GM18499 (cell line): ENCODE results near the gene IGIP.

Experiments used
- ATAC-seq: cut with Tn5 transposase; IDR thresholded peaks from one replicate; pipeline ENCODE4 v1.9.1; 2021; ENCODE audit warnings: moderate number of reproducible peaks; ENCODE audit not compliant: insufficient read depth, unreplicated experiment

The IGIP gene

DNA sequence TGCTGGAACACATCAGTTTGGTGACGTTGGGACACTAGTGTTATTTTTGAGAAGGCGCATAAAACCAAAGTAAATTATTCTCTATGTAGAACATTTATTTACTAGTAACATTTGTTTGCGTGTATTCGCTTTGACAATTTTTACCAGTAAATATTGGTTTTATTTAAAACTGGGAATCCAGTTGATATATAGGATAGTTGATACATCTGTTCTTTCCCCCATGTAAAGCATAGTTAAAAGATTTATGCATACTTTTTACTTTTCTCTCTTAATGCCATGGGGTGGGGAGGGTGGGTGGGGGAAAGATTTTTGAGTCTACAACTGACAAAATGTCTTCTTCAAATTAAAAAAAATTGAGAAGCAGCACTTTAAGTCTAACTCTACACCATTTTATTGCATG is at the start of gene IGIP:
Gene IGIP, plus strand, starts transcription at position 301 of the 400 bp plus-strand sequence. CDS start 2,540 bp downstream, outside the sequence.
- ATAC-seq = no peak

DNA sequence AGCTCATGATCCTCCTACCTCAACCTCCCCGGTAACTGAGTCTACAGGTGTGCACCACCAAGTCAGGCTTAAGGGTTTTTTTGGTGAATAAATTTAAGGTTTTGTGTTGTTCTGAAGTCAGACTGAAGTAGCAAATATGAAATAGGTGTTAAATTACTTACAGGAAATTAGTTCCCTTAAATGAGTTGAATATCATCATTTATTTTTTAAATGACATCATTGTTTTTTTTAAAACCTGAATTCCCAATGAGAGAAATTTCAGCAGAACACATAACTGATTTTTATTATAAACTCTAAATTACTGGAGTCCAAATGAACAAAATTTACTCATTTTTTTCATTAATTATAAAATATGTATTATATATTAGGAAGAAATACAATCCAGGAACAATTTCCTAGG is 49.6 kb upstream of the IGIP start:
- ATAC-seq = no peak

DNA sequence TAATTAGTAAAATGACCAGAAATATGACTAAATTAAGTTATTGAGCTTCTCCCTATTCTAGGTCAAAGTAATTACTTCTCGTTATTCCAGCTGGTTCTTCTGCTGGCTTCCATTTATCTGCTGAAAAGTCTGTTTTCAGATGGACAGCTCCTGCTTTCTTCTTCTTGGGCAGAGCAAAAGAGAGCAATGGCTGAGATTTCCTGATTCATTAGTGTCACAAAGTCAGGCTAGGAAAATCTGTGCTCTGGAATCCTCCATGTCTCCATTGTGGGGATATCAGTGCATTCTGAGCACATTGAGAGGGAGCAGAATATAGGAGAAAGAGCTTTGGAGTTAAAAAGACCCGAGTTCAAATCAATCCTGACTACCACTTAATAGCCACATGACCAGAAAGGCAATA is 48.9 kb upstream of the IGIP start:
- ATAC-seq = no peak

DNA sequence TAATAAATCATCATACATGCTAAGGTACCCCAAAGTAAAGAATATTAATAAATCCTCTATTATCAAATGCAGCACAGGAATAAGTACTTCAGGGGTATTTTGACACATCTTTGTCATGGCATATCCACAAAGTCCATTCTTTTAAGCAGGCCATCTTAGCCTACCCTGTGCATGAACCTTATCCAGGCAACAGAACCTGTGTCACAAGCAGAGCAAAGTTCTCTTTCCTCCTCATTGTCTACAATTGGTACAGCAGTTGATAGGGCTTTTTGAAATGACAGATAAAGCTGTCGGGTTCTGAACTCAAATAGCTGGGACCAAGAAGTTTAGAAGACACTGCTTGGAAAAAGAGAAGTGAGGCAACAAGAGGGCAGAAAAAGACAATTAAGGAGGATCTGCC is 42.6 kb upstream of the IGIP start:
- ATAC-seq = no peak

DNA sequence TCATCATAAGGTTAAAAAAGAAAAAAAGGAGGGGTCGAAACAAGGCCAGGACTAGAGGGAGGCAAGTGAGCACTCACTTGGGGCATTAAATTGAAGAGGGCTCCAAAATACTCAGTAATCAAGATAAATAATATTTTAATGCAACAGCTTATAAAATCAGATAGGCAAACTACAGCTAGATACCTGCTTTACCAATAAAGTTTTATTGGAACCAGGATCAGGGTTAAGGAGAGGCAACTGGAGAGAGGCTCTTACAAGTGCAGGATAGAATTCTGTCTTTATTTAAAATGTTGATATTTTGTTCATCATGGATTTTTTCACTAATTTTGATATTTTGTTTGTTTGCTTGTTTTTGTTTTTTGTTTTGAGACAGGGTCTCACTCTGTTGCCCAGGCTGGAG is 42.1 kb upstream of the IGIP start:
- no peak for ATAC-seq

DNA sequence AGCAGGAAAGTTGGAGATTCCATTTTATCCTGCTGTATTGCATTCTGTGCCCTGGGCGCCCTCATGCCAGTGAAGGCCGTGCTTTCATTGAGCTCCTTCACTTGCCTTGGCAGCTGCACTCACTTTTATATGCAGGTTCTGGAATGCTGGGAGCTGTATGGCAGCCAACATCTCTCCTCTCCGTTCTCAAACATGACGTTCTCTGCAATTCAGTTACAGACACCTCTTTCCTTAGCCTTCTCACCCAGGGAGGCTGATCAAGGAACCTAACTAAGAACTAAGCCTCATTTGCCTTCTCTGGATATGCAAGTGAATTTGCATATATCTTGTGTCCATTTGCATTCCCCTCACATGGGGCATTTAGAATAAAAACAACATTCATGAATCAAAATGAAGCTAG is 41.2 kb upstream of the IGIP start:
- no peak for ATAC-seq

DNA sequence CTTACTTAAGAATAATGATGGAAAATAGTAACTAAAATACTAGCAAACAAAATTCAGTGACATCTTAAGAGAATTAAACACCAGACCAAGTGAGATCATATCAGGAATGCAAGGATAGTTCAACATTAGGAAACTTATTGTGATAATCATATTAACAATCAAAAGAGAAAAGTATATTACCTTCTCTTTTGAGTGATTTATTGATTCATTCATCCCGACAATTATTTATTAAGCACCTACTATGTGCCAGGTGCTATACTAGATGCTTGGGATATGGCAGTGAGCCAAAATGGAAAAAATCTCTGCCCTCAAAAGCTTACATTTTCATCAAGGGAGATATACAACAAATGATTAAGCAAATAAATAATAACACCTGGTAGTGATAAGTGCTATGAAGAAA is 35.5 kb upstream of the IGIP start:
- no peak for ATAC-seq

DNA sequence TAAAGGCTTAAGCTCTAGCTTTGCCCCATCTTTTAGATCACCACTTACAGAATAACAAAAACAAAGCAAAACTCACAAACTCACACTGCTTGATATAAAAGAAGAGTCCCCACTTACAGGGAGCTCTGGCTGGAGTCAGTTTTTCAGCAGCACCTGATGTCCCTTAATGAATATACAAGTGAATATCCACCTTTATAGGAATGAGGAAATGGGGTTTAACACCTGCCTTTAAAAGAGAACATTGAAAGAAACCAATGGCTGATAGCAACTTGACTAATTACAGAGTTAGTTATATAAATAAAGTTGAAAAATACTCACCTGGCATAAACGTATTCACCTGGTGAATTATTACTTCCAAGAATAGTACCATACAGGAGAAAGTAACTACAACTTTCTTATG is 32.6 kb upstream of the IGIP start:
- ATAC-seq = no peak

DNA sequence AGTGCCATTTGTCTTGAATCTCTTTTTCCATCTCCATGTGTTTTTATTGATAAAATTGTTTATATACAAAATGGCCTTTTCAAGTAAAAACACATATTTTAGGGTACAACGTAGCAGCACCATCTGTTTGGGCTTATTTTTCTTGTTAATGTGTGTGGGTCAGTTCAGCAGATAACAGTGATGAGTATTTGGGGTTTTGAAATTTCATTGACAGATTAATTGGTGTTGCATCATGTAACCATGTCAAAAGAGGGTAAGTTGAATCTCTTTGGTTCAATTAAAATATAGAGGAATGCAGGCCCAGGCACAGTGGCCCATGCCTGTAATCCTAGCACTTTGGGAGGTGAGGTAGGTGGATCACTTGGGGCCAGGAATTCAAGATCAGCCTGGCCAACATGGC is 31.9 kb upstream of the IGIP start:
- ATAC-seq = no peak

DNA sequence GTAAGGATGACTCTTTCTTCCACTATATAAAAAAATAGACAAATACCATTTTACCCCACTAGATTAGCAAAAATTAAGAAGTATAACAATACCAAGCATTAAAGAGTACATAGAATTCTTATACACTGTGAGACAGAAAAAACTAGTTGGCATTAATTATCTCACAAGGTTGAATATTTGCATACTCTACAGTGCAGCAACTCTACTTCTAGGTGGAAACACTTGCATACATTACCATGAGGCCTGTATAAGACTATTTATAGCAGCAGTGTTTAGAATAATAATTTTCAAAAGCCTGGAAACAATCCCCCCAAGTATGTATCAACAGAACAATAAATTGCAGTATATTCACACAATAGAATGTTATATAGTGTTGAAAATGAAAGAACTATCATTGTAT is 30.8 kb upstream of the IGIP start:
- ATAC-seq = no peak

DNA sequence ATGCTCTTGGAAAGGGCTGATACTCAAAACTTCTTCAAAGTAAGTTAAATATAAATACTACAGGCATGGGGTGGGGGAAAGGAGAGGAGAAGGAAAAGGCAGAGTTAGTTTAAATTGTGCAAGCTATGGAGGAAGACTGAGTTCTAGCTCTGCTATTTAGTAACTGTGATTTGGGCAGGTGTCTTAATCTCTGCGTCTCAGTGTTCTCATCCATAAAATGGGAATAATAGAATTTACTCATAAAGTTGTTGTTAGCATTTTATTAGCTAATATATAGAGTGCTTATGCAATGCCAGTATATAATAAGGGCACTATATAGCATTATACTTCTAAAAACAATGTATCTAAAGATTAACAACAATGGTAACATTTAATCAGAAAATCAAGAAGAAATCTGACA is 24.6 kb upstream of the IGIP start:
- ATAC-seq = no peak

DNA sequence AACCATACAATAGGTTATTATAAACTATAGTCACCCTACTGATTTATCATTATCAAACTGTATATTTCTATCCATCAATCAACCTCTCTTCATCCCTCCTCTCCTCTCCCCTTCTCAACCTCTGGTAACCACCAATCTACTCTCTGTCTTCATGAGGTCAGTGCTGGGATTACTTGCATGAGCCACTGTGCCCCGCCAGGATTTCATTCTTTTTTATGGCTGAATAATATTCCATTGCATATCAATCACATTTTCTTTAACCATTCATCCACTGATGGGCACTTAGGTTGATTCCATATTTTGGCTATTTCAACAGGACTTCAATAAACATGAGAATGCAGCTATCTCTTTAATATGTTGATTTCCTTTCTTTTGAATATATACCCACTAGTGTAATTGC is 22.6 kb upstream of the IGIP start:
- ATAC-seq = no peak

DNA sequence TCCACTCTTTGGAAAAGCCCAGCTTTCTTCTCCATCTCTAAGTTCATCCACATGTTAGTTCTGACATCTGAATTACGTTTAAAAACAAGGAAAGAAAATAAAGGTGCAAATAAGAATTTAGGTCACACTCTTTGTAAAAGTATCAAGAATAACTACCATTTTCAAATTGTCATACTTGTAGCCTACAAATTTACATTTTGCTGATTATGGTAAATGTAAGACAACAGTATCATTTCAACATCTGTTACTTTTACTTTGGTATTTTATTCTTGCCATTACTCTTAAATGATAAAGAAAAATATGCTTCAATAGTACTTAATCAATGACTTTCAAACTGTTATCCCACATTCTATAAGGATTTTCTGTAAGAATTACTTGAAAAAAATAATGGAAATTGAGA is 21.6 kb upstream of the IGIP start:
- no peak for ATAC-seq

DNA sequence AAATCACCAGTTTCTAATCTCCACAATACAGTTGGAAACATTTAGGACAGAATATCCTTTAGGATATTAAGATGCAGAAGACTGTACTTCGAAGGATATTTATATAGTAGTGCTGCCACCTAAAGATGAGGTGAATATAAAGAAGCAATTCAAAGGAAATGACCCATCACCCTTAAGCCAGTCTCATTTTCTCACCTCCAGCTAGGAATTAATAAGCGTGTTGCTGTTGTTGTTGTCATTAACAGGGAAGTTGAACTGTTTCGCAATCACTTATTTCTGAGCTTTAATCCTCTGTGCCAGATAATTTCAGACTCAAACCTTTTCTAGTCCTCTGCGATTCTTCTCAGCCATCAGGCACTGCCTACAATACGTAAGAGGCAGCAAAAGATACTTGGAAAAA is 19.6 kb upstream of the IGIP start:
- no peak for ATAC-seq

DNA sequence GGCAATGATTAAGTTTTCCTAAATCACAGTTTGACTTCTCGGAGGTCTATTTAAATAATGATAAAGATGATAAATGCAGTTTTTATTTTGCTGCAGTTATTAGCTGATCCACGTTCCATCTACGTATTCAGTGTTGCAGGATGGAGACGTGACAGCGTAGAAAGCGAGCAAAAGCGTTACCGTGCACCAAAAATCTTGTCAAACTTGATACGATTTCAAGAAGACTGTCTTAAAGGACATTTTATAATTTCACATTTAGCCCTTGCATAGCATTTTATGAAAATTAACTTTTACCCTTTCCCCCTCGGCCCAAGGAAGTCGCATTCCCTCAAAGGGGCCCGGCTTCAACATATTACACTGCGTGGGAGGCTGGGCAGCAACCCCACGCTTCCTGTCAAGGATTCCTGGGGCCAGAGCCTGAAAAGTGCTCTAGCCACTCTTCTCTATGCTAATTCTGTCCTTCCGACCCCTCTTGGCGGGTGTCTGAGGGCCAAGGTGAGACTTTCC is 18.9 kb upstream of the IGIP start:
- ATAC-seq = no peak

DNA sequence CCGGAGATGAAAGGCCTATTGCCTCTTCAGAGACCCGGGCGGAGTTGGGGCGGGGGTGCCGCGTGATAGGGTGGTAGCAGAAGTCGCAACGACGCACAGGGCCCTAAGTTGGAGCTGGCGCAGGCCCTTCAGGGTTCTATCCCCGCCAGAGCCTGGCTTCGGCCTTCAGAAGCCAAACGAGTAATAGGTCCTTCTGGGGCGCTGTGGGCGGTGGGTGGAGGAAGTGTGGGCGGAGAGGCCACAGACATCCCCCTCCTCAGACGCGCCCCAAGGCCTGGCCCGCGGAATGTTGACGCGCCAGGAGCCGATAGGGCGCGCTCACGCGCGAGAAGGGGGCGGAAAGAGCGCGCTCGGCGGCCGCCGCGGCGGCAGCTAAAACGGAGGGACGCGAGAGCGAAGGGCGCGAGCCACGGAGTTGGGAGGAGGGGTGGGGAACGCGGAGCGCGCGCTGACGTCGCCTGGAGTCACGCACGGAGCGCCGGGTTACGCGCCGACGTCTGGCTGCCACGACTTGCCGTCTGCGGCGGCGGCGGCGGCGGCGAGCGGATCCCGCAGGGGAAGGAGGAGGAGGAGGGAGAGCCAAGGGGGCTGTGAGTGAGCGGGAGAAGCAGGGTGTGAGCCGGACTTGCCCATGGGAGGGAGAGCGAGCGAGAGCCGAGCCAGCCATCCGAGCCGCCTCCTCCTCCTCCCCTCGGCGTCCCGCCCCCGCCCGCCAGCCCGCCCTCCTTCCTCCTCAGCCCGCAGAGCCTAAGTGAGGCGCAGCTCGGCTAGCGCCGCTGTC is 18.2 kb upstream of the IGIP start:
- ATAC-seq = peak; percentile 62

DNA sequence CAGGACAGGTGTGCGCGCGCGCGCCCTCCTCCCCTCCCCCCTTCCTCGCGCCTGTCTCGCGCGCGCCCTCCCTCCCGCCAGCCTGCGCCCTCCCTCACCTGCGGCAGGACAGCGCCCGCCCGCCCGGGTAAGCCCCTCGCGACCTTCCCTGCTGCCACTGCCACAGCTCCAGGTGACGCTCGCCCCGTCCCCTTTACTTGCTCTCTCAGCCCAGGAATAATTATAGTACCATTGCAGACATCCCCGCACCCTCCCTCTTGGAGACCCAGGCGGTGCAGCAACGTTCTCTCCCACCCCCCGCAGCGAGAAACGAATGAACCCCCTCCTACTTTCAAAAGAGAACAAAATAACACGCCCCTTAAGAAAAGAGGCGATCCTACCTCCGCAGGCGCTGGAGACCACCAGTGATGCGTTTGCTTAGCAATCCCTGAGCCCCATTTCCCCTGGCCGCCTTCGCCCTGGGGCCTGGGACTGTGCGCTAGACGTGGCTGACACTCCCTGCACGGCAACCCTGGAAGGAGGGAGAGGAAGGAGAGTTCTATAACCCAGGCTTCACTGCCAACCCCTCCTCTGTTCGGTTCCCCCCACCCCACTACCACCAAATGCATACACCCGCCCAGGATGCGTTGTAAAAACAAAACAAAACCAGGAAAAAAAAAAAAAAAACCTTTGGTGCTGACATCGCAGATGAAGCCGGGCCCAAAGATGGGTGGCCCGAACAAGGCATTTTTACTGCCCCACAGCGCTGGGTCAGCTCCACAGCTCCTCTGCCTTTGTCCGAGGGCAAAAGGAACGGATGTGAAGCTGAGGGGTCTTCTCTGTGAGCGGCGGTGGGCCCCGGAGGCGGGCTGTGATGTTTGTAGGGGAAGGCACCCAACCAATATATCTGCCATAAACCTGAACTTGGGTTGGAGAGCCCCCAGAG is 17.4 kb upstream of the IGIP start:
- no peak for ATAC-seq

DNA sequence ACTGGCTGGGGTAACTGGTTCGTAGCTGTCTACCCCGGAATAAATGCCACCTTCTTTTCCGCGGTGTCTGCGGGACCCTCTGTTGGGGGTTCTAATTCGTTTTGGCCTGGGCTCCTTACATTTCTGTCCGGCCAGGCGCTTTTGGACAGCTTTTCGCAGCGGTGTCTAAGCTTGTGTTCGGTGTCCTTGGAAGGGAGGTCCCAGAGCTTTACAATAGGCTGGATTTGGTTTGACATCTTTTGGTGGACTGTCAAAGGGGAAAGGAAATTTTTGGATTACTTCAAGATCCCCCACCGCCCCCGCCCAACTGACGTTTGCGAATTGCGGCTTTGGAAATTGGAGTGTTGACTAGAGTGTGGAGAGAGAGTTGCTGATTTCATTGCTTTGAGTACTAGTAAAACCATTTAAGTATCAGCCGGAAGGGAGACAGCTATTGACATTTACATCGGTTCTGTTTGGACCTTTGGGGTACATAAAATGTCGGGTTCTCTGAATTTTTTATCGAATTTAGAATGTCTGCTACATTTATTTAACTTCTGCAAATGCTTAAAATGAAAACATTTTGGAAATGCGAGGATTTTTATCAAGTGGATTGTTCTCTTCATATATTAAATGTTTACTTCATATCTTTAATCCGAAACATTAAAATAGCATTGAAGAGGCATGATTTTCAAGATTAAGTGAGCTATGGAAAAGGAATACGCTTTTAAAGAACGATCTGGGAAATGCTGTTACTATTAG is 16.5 kb upstream of the IGIP start:
- ATAC-seq = no peak

DNA sequence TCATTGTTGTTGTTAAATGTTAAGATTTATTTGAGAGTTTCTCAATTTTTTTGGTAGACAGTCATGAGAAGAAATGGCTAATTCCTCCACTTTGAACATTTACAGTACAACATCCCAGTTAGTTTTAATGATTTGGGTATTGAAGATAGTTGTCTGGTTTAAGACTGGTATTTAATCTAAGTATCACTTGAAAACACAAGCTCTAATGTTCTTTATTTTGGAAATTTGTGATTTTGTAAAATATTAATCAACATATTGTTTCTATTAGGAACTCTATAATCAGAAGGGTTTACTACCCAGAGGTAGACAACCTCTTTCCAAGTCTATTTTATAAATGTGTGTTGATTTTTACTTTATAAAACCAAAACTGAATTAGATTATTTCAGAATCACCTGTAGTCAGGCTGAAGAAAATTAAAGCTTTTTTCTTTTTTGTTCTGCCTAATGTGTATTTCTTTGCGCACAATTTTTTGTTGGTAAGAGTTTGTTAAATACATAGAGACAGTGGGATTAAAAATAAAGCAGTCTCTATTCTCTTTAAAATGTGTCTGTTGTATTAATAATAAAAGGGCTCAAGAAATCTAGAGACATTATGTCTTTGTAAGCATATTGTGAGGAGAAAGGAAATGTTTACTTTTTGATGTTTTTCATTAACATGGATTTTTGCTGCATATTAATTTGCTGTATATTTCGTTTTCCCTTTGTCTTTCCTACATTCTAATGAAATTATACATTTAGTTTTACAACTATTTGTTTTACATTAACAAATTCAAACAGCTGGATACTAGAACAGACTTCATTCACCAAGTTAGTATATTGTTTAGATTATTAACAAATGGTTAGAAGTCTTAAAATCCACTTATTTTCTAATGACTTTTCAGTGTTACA is 15.7 kb upstream of the IGIP start:
- no peak for ATAC-seq

DNA sequence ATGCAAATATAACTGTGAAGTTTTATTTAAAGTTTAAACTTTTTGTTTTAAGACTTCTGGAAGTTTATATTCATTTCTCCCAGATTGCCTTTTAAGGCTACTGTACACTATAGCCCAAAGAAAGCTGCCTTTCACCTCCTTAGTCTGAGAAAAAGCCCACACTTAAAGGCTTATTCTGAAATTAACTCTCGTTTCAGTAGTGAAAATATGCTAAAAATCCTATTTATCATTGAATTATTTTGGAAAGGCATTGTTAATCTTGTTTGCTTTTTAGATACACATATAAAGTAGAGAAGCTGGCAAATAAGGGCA is 15.1 kb upstream of the IGIP start:
- ATAC-seq = no peak
